HG02852 (cell line): Measurements from ENCODE around the gene PCDHGA1.
A peak's percentile ranks its signal among the peaks of the same experiment; 100 is the strongest.
"Not testable (repeated sequence)": the region's sequence is repeated elsewhere in the genome, so short reads cannot be mapped to it uniquely, and the experiment has no call there.

ENCODE experiments used
- ATAC-seq: cut with Tn5 transposase; IDR thresholded peaks from one replicate; pipeline ENCODE4 v1.9.1; 2021; ENCODE audit warnings: mild to moderate bottlenecking, moderate library complexity; ENCODE audit not compliant: unreplicated experiment

PCDHGA1 gene

DNA sequence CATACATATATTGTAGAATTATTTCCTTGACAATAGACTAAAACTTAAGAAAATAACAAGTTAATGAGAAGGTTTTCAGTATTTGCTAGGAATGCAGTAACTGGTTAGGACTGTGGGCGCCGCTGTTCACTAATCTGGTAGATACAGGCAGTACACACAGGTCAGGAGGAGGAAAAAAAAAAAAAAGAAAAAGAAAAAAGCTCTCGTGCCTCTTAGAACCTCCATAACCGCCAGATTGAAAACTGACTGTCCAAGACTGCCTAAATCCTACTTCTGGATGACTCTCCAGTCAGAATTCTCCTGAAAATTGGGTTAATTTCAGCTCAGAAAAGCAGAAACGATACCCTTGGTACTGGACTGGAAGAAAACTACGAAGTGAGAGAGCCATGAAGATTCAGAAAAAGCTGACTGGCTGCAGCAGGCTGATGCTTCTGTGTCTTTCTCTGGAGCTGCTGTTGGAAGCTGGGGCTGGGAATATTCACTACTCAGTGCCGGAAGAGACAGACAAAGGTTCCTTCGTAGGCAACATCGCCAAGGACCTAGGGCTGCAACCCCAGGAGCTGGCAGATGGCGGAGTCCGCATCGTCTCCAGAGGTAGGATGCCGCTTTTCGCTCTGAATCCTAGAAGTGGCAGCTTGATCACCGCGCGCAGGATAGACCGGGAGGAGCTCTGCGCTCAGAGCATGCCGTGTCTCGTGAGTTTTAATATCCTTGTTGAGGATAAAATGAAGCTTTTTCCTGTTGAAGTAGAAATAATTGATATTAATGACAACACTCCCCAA lies at the start of gene PCDHGA1:
Gene PCDHGA1, plus strand, starts transcription at position 216 of the 782 bp plus-strand sequence.
- no peak for ATAC-seq

DNA sequence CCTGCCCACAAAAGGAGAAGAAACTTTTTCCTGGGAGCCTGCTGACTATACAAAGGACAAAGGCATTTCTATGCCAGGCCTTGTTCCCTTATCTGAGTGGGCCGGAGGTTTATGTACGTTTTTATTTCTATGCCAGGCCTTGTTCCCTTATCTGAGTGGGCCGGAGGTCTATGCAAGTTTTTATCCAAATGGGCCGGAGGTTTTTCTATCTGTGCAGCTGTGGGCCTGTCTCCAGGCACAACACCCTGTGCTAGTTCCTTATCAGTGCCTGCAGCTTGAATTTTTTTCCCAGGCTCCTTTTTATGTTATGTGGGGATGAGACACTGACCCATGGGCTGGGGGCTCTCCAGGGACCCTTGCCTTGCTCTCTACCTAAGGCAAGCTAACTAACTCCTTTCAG lies 31.9 kb upstream of the PCDHGA1 start:
- no peak for ATAC-seq

DNA sequence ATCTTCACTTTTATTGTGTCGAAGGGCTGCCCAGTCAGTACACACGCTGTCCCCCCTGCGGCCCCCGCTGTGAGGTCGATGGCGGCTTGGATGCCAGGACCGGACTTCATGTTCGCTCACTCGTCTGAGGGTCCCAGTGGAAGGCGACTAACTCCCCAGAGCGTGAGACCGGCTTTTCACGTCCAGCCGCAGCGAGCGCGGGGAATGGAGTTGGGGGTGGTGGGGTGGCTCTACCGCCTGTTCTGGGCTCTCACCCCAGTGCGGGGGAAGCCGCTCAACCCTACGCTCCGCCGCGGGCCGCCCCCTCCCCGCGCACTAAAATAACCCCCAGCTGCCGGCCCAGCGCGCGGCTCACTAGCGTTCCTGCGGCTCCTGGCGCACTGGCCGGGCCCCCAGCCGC lies 26.6 kb upstream of the PCDHGA1 start, which contains the start of gene SLC25A2:
Gene SLC25A2, minus strand, starts transcription at position 294 of the 400 bp plus-strand sequence. Its CDS starts 184 bp downstream, at position 110.
- no peak for ATAC-seq

DNA sequence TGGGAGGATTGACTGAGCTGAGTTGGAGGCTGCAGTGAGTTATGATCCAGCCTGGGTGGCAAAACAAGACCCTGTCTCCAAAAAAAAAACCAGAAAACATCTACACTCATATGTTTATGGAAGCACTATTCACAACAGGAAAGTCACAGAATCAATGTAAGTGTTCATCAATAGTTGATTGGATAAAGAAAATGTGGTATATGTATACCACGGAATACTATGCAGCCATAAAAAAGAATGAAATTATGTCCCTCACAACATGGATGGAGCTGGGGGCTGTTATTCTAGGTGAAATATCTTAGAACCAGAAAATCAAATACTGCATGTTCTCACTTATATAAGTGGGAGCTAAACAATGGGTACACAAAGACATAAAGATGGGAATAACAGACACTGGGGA lies 23.7 kb upstream of the PCDHGA1 start:
- ATAC-seq, result no peak

DNA sequence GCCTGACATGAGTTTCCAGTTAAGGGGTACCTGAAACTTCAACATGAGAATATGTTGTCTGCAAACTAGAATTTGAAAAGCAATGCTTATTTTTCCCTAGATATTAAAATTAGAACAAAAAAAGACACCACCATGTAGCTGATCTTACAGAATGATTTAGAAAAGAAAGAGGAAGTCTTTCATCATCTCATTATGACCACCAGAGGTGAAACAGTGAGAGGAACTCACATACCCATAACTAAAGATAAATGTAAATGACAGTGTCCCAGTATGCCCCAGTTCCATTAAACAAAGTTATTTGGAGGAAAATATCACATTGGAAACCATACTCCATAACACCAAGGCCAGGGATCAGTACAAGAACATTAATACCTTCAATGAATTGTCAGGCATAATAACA lies 16.6 kb upstream of the PCDHGA1 start:
- ATAC-seq, result no peak

DNA sequence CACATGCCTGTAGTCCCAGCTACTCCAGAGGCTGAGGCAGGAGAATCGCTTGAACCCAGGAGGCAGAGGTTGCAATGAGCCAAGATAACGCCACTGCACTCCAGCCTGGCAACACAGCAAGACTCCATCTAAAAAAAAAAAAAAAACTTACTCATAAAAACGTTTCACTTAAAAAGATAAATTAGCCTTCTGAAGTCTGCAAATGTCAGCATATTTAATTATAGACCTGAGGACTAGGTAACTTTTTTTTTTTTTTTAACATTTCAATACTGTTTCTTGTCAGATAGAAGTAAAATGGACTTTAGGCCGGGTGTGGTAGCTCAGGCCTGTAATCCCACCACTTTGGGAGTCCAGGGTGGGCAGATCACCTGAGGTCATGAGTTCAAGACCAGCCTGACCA lies 13.4 kb upstream of the PCDHGA1 start:
- not testable (repeated sequence) for ATAC-seq

DNA sequence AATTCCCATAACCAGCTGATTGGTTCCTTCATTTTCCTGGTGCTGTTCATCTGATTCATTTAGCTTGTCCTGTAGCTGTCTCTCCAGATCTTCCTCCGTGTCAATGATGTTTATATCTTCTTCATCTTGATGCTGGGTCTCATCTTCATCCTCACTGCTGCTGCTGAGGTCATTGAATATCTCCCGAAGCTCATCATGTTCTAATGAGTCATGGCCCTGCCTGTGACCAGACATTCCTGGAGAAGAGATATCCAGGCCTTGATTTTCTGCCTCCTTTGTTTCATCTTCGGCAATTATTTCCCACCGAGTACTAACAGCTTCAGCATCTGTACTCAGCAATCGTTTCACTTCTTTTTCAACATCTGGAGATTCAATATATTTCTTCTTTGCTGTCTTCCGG lies 11.1 kb upstream of the PCDHGA1 start:
- no peak for ATAC-seq

DNA sequence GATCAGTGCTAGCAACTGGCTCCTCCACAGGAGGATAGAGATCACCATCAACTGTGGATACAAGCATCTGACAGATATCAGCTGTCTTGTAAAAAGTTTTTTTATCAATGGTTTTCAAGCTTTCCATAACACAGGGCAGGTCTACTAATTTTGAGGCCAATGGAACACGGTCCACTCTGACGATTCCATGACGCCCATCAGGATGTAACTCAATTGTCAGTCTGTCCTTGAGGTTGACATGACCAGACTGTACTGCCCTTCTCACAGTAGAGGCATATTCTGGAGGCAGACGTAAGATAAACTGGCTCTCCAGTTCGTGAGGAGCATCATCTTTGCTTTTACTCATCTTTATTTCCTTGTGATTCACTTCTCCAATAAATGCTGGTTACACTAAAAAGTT lies 10.6 kb upstream of the PCDHGA1 start:
- ATAC-seq, result no peak

DNA sequence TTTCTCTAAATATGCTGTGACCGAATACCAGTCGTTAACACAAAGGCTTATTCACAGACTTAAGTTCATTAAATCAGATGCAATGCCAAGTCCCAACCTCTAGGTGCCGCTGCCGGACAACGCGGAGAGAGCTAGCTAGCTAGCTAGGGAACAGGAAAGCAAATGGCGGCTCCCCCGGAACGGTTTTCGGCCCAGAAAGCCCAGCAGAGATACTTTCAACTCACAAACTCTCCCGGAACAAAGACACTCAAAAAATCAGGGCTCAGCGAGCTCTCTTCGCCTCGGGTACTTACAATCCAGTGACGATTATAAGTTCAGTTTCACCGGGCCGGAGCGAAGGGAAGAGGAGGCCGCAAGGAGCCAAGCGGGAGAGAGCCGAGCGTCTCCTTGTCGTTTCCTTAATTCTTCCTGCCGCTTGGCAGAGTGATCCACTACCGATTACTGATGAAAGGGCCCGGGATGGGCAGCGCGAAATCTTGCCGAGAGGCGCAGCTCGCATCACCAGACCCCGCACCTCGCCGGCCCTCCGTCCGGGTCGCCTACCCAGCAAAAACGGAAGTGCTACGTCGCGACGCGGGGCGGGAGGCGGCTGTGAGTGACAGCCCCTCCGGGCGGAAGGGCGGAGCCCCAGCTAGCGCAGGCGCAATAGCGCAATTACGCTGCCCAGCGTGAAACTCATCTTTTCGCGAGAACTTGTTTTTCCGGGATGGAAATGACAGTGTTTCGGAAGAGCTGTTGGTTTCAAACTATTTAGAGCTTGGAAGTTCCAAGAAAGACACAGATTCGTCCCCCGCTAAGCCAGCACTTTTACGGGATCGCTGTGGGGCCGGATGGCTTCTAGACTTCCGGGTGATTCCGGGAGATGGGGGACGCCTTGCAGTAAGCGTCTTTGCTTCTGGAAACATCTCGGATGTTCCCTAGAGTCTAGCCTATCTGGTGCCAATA lies 9.8 kb upstream of the PCDHGA1 start, which contains the start of gene TAF7:
Gene TAF7, minus strand, starts transcription at position 560 of the 945 bp plus-strand sequence. CDS start 740 bp downstream, outside the sequence.
- ATAC-seq, result peak; percentile 92

DNA sequence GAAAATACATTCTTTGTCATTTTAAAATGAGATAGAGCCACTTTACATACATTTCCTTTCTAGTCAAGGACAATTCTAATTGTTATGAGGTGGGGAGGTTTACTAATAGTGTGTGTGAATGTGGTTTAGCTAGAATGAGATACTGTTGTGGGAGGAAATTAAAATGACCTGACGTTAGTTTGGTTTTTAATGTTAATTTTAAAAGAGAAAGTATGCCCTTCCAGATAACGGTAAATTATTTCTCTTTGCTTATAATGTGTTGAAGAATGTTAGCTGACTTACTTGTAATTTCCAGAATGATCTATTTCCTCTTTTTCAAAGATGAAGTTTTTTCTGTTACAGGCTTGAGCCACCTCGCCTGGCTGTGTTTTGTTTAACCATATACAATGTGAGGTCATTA lies 8.1 kb upstream of the PCDHGA1 start:
- peak; percentile 13 for ATAC-seq

DNA sequence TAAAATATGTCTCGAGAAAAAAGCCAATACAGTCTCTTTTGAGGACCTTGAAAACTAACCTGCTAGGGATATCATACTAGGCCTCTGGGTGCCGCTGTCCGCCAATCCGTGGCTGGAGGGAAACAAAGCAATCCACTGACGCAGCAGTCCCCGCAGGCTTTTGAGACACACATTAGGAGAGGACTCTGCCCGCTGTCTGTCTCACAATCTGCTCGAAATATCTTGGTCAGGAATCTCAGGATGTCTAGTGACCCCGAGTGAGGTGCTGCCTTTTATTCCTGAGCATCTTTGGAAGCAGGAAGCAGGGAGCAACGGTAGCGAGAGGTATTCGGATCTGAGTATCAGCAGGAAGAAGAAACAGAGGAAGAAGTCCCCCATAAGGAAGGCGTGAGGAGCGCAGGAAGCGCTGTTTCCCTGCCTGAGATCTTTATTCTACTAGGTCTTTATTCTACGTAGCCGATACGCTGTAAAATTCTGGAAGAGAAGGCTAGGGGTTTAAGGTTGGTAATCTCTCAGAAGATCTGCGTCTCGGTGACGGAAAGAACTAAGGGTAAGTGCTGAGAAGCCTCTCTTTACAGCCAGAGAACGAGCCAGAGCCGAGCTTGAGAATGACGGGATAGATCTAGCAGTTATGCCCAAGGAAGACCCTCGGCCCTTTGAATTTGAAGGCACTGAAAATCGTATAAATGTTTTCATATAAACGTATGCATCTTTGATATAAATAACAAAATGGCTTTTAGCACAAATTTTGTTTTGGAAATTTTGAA lies 4.0 kb upstream of the PCDHGA1 start:
- ATAC-seq, result peak; percentile 80

DNA sequence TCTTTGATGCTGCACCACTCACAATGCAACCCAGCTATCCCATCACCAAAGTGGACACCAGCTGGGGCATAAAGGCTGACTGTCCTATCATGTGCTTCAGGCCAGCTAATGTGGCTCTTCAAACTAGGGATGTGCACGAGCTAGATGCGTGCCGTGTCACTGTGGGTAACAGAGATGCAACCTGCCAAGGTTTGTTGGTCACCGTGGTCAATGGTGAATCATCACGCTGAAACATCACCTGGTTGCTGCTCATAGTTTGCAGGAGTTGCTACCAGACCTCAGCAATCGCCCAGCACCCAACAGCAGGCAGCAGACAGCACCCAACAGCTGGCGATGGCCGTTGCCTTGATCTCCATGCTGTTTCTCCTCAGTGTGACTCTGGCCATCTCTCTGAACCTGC lies 2.1 kb upstream of the PCDHGA1 start:
- no peak for ATAC-seq

DNA sequence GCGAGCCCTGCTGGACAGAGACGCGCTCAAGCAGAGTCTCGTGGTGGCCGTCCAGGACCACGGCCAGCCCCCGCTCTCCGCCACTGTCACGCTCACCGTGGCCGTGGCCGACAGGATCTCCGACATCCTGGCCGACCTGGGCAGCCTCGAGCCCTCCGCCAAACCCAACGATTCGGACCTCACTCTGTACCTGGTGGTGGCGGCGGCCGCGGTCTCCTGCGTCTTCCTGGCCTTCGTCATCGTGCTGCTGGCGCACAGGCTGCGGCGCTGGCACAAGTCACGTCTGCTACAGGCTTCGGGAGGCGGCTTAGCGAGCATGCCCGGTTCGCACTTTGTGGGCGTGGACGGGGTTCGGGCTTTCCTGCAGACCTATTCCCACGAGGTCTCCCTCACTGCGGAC lies 2.3 kb downstream of the PCDHGA1 start:
- ATAC-seq, result not testable (repeated sequence)

DNA sequence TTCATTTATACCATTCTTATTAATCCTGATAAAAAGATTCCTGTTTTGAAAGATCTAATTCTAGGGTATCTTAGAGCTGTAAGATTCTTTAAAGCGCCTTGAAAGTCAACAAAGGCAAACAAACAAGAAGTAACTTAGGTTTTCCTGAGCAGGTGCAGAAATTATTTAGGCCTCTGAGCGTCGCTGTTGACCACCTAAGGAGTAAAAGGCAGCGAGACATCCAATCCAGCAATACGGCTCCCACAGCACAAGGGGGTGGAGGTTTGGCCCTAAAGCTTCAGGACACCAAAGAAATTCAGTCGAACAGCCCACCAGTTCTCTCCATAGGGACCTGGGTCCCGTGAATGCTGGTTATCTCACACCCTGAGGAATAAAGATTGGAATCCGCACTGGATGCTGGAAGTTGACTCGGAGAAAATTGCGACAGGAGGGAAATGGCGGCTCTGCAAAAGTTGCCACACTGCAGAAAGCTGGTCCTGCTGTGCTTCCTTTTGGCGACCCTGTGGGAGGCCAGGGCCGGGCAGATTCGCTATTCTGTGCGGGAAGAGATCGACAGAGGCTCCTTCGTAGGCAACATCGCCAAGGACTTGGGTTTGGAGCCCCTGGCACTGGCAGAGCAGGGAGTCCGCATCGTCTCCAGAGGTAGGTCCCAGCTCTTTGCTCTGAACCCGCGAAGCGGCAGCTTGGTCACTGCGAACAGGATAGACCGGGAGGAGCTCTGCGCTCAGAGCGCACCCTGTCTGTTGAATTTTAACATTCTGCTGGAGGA lies 8.4 kb downstream of the PCDHGA1 start, which contains the start of gene PCDHGA2:
Gene PCDHGA2, plus strand, starts transcription at position 223 of the 769 bp plus-strand sequence.
- no peak for ATAC-seq

DNA sequence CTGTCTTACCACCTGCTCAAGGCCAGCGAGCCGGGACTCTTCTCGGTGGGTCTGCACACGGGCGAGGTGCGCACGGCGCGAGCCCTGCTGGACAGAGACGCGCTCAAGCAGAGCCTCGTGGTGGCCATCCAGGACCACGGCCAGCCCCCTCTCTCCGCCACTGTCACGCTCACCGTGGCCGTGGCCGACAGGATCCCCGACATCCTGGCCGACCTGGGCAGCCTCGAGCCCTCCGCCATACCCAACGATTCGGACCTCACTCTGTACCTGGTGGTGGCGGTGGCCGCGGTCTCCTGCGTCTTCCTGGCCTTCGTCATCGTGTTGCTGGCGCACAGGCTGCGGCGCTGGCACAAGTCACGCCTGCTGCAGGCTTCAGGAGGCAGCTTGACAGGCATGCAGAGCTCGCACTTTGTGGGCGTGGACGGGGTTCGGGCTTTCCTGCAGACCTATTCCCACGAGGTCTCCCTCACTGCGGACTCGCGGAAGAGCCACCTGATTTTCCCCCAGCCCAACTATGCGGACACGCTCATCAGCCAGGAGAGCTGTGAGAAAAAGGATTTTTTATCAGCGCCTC lies 10.6 kb downstream of the PCDHGA1 start:
- not testable (repeated sequence) for ATAC-seq

DNA sequence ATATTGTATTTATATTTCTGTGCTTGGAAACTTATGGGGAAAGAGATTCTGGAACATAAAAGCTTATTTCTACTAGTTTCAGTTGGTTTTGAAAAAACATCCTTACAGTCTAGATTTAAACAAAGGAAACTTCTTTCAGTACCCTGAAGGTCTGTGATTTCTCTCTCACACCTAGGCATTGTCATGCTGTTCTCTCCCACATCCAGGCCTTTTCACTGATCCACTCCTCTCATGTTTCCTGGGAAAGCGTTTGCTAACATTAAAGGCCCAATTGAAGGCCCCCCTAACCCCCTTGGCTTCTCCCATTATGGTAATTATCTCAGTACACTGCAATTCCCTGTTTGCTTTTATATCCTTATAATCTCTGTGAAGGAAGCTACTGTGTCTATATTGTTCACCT lies 12.5 kb downstream of the PCDHGA1 start:
- no peak for ATAC-seq

DNA sequence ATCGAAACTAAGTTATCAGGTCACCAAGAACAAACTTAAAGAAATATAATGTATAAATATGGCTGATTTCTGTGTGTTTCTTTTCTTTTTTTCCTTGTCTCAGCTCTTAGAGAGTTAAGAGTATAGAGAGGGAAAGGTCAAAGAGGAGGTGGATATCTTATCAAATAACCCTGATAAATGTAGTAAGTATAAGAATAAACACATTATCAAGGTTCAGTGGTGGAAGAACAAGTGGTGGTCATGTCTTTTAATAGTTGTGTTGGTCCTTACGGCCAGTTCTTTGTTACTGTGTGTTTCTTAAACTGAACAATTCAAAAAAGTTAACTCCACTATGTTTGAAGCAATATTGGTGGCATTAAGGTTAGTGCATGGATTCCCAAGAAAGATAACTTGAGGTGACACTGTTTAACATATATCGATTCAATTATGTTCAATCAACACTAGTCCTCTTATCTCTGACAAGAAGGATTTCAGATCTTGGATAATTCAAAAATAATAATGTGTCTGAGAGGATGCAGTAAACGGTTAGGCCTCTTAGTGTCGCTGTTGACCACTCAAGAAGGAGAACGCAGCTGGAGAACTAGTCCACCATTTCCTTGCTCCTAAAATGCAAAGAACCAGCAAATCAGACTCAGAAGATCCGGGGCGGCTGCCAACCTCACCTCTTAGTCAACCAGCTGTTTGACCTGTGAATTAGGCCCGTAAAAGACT lies 13.1 kb downstream of the PCDHGA1 start, which contains the start of gene PCDHGA3:
Gene PCDHGA3, plus strand, starts transcription at position 588 of the 711 bp plus-strand sequence. CDS start 205 bp downstream, outside the sequence.
- no peak for ATAC-seq

DNA sequence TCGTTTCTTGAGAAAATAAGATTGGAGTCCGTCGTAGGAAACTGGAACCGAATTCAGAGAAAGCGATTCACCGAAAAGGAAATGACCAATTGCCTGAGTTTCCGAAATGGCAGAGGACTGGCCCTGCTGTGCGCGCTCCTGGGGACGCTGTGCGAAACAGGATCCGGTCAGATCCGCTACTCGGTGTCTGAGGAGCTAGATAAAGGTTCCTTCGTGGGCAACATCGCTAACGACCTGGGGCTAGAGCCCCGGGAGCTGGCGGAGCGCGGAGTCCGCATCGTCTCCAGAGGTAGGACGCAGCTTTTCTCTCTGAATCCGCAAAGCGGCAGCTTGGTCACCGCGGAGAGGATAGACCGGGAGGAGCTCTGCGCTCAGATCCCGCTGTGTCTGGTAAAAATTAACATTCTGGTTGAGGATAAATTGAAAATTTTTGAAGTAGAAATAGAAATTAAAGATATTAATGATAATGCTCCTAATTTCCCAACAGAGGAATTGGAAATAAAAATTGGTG lies 13.7 kb downstream of the PCDHGA1 start:
- ATAC-seq, result no peak

DNA sequence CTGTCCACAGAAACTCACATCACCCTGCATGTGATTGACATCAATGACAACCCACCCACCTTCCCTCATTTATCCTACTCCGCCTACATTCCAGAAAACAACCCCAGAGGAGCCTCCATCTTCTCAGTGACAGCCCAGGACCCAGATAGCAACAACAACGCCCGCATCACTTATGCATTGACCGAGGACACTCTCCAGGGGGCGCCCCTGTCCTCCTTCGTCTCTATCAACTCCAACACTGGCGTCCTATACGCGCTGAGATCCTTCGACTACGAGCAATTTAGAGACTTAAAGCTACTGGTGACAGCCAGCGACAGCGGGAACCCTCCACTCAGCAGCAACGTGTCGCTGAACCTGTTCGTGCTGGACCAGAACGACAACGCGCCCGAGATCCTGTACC lies 15.0 kb downstream of the PCDHGA1 start:
- ATAC-seq, result no peak
